DOHH2 (cell line): ENCODE measurements around the gene THAP4.

Source experiments
- H3F3A ChIP-seq: fragments of 200-600 bp; sonication (generic), shearing (Covaris generic); 2 replicates; pipeline ENCODE4 v1.6.0; 2016; ENCODE audit warnings: antibody characterized with exemption, mild to moderate bottlenecking; ENCODE audit not compliant: control insufficient read depth, insufficient read depth
- H3K27ac ChIP-seq: fragments of 200-600 bp; sonication (generic); 2 replicates; pipeline ENCODE4 v1.5.1; 2014; ENCODE audit warnings: low read depth, mild to moderate bottlenecking, low read length, moderate library complexity
- H3K27me3 ChIP-seq: fragments of 200-600 bp; sonication (generic); 2 replicates; pipeline ENCODE4 v1.6.1; 2014; ENCODE audit warnings: mild to moderate bottlenecking, low read length, mixed read lengths; ENCODE audit not compliant: control insufficient read depth
- H3K36me3 ChIP-seq: fragments of 200-600 bp; sonication (generic); 2 replicates; pipeline ENCODE4 v1.6.1; 2014; ENCODE audit warnings: mild to moderate bottlenecking, low read length, moderate library complexity, mixed read lengths; ENCODE audit not compliant: control insufficient read depth
- H3K4me1 ChIP-seq: fragments of 200-600 bp; sonication (generic); 2 replicates; pipeline ENCODE4 v1.6.1; 2014; ENCODE audit warnings: mild to moderate bottlenecking, low read length, mixed read lengths; ENCODE audit not compliant: control insufficient read depth
- H3K4me2 ChIP-seq: fragments of 200-600 bp; sonication (generic); 2 replicates; pipeline ENCODE4 v1.6.0; 2014; ENCODE audit warnings: mild to moderate bottlenecking, low read length, moderate library complexity
- H3K4me3 ChIP-seq: fragments of 200-600 bp; sonication (generic); 2 replicates; pipeline ENCODE4 v1.5.1; 2014; ENCODE audit warnings: mild to moderate bottlenecking, low read length, mixed read lengths
- H3K79me2 ChIP-seq: fragments of 200-600 bp; sonication (generic); 2 replicates; pipeline ENCODE4 v1.6.1; 2014; ENCODE audit warnings: mild to moderate bottlenecking, low read length, mixed read lengths; ENCODE audit not compliant: control insufficient read depth
- H3K9me2 ChIP-seq: fragments of 200-600 bp; sonication (generic); replicated peaks from 2 replicates; pipeline ENCODE4 v1.6.1; 2014; ENCODE audit warnings: mild to moderate bottlenecking, low read length, mixed read lengths; ENCODE audit not compliant: control insufficient read depth
- H3K9me3 ChIP-seq: fragments of 200-600 bp; sonication (generic); 2 replicates; pipeline ENCODE4 v1.6.1; 2014; ENCODE audit warnings: antibody characterized with exemption, low read length, mixed read lengths; ENCODE audit not compliant: control insufficient read depth, insufficient read depth
- H4K20me1 ChIP-seq: fragments of 200-600 bp; sonication (generic); 2 replicates; pipeline ENCODE4 v1.6.0; 2014; ENCODE audit warnings: low read depth, mild to moderate bottlenecking, antibody characterized with exemption, low read length, moderate library complexity; ENCODE audit not compliant: control insufficient read depth, insufficient read depth
- EZH2phosphoT487 ChIP-seq: fragments of 200-600 bp; sonication (generic); IDR thresholded peaks from 2 replicates; pipeline ENCODE4 v1.6.1; 2017; ENCODE audit warnings: borderline replicate concordance, mild to moderate bottlenecking, antibody characterized with exemption, low read length, moderate library complexity, mixed read lengths
- TF ChIP-seq, protein P1 (sequence below): fragments of 200-600 bp; sonication (generic); IDR thresholded peaks from one replicate; pipeline ENCODE4 v1.5.1; 2014; ENCODE audit warnings: antibody characterized with exemption, mild to moderate bottlenecking, low read depth, low read length; ENCODE audit not compliant: poor library complexity, severe bottlenecking

The THAP4 gene

DNA sequence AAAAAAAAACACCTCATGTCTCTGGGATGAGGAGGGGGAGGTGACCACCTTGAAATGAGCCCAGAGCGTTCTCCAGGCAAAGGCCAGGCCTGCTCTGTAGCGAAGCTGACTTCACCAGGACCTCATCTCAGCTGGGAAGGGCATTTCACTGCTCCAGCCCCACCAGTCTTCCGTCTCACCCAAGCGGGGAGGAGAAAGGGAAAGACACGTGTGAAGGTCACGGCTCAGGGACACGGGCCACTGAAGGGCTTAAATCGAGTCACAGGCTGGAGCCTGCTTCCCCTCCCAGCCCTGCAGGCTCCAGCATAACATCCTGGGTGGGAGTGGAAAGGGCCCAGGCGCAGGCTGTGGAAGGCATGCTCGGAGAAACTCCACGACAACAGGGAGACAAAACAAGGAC, 18.1 kb downstream of the THAP4 start:
- Histone ChIP-seq H3K4me3 (no peak overlapping the region), H3K79me2 (peaks cover 90% of the 10 kb centered on the region), H3K27me3 (no peaks in the 10 kb centered on the region), H3K27ac (no peak overlapping the region), H3K36me3 (peaks cover 20% of the 10 kb centered on the region), H3K4me2 (no peak overlapping the region; the same call in 1 of the 2 replicates), H3K9me3 (no peaks in the 10 kb centered on the region), H3K4me1 (peaks cover 21% of the 10 kb centered on the region), H3K9me2 (no peaks in the 10 kb centered on the region), H3F3A (no peaks in the 10 kb centered on the region), H4K20me1 (no peaks in the 10 kb centered on the region)
- no peak for TF ChIP-seq EZH2phosphoT487
- TF ChIP-seq, protein P1, sequence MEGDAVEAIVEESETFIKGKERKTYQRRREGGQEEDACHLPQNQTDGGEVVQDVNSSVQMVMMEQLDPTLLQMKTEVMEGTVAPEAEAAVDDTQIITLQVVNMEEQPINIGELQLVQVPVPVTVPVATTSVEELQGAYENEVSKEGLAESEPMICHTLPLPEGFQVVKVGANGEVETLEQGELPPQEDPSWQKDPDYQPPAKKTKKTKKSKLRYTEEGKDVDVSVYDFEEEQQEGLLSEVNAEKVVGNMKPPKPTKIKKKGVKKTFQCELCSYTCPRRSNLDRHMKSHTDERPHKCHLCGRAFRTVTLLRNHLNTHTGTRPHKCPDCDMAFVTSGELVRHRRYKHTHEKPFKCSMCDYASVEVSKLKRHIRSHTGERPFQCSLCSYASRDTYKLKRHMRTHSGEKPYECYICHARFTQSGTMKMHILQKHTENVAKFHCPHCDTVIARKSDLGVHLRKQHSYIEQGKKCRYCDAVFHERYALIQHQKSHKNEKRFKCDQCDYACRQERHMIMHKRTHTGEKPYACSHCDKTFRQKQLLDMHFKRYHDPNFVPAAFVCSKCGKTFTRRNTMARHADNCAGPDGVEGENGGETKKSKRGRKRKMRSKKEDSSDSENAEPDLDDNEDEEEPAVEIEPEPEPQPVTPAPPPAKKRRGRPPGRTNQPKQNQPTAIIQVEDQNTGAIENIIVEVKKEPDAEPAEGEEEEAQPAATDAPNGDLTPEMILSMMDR, result no peak

DNA sequence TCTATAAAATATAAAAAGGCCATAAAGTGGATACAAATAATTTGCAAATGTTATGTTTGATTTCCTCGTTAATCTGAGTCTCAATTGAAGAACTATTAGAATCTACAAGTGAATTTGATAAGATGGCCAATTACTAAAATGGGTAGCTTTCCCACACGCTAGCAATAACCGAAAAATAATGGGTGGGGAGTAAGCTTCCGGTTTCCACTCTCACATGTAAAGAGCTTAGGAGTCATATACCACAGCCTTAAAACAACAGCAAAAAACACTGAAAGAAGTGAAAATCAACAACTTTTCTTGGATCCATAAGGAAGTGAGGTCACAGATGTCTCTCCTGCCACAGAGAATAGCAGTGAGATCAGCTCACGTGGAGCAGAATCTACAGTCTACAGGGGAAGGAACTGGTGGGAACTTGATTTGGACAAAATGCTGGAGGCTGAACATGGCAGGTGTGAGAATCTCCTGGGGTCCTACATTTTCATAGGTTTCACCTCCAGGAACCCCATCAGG, 18.6 kb downstream of the THAP4 start:
- H3K4me3 ChIP-seq, result peak overlapping the region; percentile 52; the same call in 1 of the 2 replicates
- H3K79me2 ChIP-seq, result peaks cover 86% of the 10 kb centered on the region
- H3F3A ChIP-seq, result no peaks in the 10 kb centered on the region
- TF ChIP-seq, protein P1, result no peak
- no peak for TF ChIP-seq EZH2phosphoT487
- no peaks in the 10 kb centered on the region for H3K9me3 ChIP-seq
- no peaks in the 10 kb centered on the region for H3K27me3 ChIP-seq
- peak overlapping the region; percentile 68 for H3K4me2 ChIP-seq
- peaks cover 21% of the 10 kb centered on the region for H3K4me1 ChIP-seq
- no peaks in the 10 kb centered on the region for H3K9me2 ChIP-seq
- H3K27ac ChIP-seq, result no peak overlapping the region
- peaks cover 22% of the 10 kb centered on the region for H3K36me3 ChIP-seq
- no peaks in the 10 kb centered on the region for H4K20me1 ChIP-seq

DNA sequence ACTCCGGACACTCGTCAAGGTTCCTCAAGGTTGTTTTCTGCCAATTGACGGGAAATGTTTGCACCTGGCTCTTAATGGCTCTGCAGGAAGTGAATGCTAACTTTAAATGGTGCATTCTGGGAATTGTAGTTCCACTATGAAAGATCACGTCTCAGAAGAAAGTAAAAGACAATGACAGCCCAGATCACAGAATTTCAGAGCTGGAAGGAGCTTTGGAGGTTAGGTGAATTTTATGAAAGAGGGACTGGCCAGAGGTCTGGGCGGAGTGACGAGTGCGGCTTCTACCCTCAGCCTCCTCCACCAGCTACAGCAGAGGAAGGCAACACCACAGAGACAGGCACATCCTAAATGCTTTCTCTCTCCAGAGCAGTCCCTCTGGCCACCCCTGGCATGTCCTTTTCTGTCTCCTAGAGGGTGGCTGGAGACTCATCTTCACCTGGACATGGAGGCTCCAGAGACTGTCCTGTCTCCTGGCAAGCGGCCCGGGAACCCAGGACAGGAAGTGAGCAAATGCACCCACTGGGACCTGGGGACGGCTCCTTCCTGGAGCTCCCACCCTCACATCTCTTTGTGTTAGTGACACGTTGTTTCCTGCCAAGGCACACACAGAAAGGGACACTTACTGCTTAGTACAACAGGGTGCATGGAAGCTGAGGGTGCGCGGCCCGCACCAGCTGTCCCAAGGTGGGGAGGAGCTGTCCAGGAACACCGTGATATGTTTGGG, 19.4 kb downstream of the THAP4 start:
- Histone ChIP-seq H3K9me2 (no peaks in the 10 kb centered on the region), H3K27ac (peak overlapping the region; percentile 2; the same call in 1 of the 2 replicates), H4K20me1 (no peaks in the 10 kb centered on the region), H3K4me3 (peak overlapping the region; percentile 52), H3F3A (no peaks in the 10 kb centered on the region), H3K79me2 (peaks cover 84% of the 10 kb centered on the region), H3K4me2 (peak overlapping the region; percentile 68), H3K4me1 (peaks cover 21% of the 10 kb centered on the region), H3K27me3 (no peaks in the 10 kb centered on the region), H3K9me3 (no peaks in the 10 kb centered on the region), H3K36me3 (peaks cover 24% of the 10 kb centered on the region)
- TF ChIP-seq EZH2phosphoT487, result no peak
- TF ChIP-seq, protein P1, result no peak
